ENCODE data around the gene SEC16A. TPM values are rescaled to one million over a fixed set of nuclear protein-coding genes. Genes with fewer than 3 reads are reported as not detected.

The SEC16A gene
- total RNA-seq, 4 donors from 2014 or later, result 47.7 to 73.8 (median 62.5) TPM

GRCh38 chr9:136432591-136432990, 50.2 kb downstream of the SEC16A start:
- H3K4me3 ChIP-seq (replicated peaks in 1 of 3), result no peak overlapping the region
- H3K27me3 ChIP-seq, result no peaks in the 10 kb centered on the region
- DNase-seq, result no peak
- no peak for TF ChIP-seq CTCF (IDR thresholded peaks at IDR 0.05)
- no peak for TF ChIP-seq POLR2A (IDR thresholded peaks at IDR 0.05)
- 89 to 92% methylated on average over 23 to 26 of the region's 26 CpGs for WGBS, 2 donors
- intact Hi-C loops (cut with DNase I), result no loop called here
- H3K9me3 ChIP-seq, result no peaks in the 10 kb centered on the region
- peaks cover 3 to 13% of the 10 kb centered on the region in 2 donors for H3K4me1 ChIP-seq
- H3K27ac ChIP-seq, result no peak overlapping the region
- peaks cover 9 to 21% of the 10 kb centered on the region in 2 donors for H3K36me3 ChIP-seq

GRCh38 chr9:136431782-136432350, 51.0 kb downstream of the SEC16A start:
- Histone ChIP-seq H3K36me3 (peaks cover 9 to 21% of the 10 kb centered on the region in 2 donors), H3K27me3 (no peaks in the 10 kb centered on the region), H3K4me3 (replicated peaks in 1 of 3) (no peak overlapping the region), H3K27ac (no peak overlapping the region), H3K4me1 (peaks cover 0 to 5% of the 10 kb centered on the region in 2 donors), H3K9me3 (no peaks in the 10 kb centered on the region)
- DNase-seq, result no peak
- WGBS, 2 donors, result 94 to 95% methylated on average over 14 to 20 of the region's 36 CpGs
- intact Hi-C loops (cut with DNase I), result no loop called here
- TF ChIP-seq CTCF (IDR thresholded peaks at IDR 0.05), result no peak
- TF ChIP-seq POLR2A (IDR thresholded peaks at IDR 0.05), result no peak

DNA sequence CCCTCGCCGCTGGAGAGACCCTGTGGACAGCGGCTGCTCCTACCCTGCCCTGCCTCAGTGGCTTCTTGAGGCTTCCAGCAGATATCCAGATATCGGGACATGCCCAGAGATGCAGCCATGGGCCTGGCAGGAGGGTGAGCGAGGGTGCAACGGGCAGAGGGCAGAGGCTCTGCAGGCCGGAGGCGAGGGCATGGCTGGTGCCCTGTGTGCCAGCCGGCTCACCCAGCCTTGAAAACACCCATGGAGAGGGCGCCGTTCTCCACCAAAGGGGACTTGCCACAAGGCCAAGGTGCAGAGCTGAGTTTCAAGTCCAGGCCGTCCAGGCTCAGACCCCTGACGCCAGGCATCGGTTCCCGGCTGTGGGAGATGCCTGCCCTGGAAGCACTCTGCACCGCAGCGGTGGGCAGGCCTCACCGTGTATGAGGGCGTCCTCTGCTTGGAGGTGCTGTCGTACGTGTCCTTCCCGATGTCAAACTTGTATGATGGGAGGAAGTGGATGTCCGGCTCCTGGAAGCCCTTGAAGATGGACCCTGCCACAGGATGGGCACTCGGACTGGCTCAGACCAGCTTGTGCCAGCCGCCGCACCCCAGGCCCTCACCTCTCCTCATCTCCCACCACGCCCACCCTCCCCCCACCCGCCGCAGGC, 52.1 kb downstream of the SEC16A start:
- intact Hi-C loops (cut with DNase I), result no loop called here
- no peak for TF ChIP-seq POLR2A (IDR thresholded peaks at IDR 0.05)
- no peak for TF ChIP-seq CTCF (IDR thresholded peaks at IDR 0.05)
- H3K4me3 ChIP-seq (replicated peaks in 1 of 3), result no peak overlapping the region
- WGBS, 2 donors, result 99% methylated on average over 11 to 26 of the region's 29 CpGs
- H3K36me3 ChIP-seq, result peaks cover 9 to 21% of the 10 kb centered on the region in 2 donors
- DNase-seq, result no peak
- H3K4me1 ChIP-seq, result peaks cover 7 to 10% of the 10 kb centered on the region in 2 donors
- no peak overlapping the region for H3K27ac ChIP-seq
- H3K27me3 ChIP-seq, result no peaks in the 10 kb centered on the region
- H3K9me3 ChIP-seq, result no peaks in the 10 kb centered on the region

DNA sequence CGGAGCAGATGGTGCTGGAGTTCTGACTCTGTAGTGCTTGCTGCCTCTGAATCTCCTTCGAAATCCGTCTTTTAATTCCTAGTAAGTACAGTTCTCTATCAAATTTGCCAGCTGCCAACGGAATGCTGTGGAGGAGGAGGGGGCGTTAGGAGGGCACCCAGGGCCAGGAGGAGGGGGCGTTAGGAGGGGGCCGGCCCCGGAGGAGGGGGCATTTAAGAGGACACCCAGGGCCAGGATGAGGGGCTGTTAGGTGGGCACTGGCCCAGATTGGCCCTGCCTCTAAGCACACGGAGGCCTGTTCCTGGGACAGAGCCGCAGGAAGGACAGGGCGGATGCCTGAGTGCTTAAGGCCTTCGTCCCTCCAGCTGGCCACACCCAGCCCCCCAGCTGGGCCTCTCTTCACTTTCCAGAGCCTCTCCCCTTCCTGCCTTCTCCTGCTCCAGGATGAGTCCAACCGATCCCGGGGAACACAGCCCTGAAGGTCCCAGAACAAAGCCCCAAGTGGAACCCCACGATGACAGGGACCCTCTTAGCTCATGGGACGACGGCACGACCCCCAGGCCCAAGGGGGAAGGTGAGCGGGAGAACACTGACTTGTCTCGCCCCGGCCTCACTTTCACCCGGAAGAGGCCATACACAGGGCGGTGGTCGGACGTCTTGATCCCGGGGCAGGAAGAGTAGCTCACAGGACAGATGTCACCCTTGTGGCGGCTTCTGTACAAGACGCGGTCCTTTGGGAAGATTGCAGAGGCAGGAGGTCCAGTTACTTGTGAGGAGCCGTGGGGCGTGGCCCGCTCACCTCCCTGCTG, 53.0 kb downstream of the SEC16A start:
- peaks cover 11 to 16% of the 10 kb centered on the region in 2 donors for H3K4me1 ChIP-seq
- no peak for TF ChIP-seq CTCF (IDR thresholded peaks at IDR 0.05)
- no peak for TF ChIP-seq POLR2A (IDR thresholded peaks at IDR 0.05)
- H3K9me3 ChIP-seq, result no peaks in the 10 kb centered on the region
- WGBS, 2 donors, result 83 to 91% methylated on average over 14 to 19 of the region's 32 CpGs
- H3K27me3 ChIP-seq, result no peaks in the 10 kb centered on the region
- H3K36me3 ChIP-seq, result peaks cover 9 to 21% of the 10 kb centered on the region in 2 donors
- DNase-seq, result no peak
- intact Hi-C loops (cut with DNase I), result no loop called here
- no peak overlapping the region for H3K4me3 ChIP-seq (replicated peaks in 1 of 3)
- no peak overlapping the region for H3K27ac ChIP-seq

All from thyroid gland (tissue), 4 donors.